ENCODE measurements around the gene SLC6A3. TPM values are rescaled to one million over a fixed set of nuclear protein-coding genes. Genes with fewer than 3 reads are reported as not detected.

The SLC6A3 gene
- total RNA-seq, 1 experiment from 2014 or later = 0.74 TPM

DNA sequence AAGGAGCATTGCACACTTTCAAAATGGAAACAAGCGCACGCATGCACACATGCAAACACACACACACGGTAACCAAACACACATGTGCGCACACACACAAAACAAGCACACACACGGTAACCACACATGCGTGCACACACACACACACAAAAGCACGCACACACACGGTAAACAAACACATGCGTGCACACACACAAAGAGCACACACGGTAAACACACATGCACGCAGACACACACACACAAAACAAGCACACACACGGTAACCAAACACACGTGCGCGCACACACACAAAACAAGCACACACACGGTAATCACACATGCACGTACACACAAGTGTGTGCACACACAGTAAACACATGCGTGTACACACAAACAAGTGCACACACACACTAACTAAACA is 19.3 kb upstream of the SLC6A3 start:
- CTCF ChIA-PET = no interaction called here

DNA sequence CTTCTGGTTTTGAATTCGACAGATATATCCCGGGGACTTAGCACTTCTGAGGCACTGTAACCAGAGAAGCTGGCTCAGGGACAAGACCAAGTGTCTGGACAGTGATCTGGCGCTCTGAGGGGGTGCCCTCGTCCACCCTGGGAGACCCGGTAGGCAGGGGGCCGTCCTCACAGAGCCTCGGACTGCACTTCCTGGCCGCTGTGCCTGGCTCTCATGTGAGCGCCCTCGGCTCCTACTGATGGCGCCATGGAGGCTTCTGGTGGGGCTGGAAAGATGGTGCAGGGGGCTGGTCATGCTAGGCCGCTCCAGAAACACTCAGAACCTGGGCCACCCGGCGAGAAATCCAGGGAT is 18.8 kb upstream of the SLC6A3 start:
- H3K4me1 Mint-ChIP-seq = no peaks in the 10 kb centered on the region; the same call in 1 of the 2 replicates
- H3K27ac Mint-ChIP-seq = no peak overlapping the region
- peaks cover 73% of the 10 kb centered on the region for H3K36me3 Mint-ChIP-seq
- ChIA-PET CTCF (no interaction called here), POLR2A (no interaction called here)
- H3K9me3 Mint-ChIP-seq = peaks cover 21% of the 10 kb centered on the region
- DNase-seq (ENCODE audit: low spot score) = peak; percentile 4
- ATAC-seq = no peak
- H3K4me3 Mint-ChIP-seq = no peak overlapping the region
- H3K27me3 Mint-ChIP-seq (ENCODE audit: low read depth) = no peaks in the 10 kb centered on the region
- TF ChIP-seq, protein P1, sequence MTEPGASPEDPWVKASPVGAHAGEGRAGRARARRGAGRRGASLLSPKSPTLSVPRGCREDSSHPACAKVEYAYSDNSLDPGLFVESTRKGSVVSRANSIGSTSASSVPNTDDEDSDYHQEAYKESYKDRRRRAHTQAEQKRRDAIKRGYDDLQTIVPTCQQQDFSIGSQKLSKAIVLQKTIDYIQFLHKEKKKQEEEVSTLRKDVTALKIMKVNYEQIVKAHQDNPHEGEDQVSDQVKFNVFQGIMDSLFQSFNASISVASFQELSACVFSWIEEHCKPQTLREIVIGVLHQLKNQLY (CRISPR knock-in tag; IDR thresholded peaks at IDR 0.05) = no peak
- TF ChIP-seq, protein P2, sequence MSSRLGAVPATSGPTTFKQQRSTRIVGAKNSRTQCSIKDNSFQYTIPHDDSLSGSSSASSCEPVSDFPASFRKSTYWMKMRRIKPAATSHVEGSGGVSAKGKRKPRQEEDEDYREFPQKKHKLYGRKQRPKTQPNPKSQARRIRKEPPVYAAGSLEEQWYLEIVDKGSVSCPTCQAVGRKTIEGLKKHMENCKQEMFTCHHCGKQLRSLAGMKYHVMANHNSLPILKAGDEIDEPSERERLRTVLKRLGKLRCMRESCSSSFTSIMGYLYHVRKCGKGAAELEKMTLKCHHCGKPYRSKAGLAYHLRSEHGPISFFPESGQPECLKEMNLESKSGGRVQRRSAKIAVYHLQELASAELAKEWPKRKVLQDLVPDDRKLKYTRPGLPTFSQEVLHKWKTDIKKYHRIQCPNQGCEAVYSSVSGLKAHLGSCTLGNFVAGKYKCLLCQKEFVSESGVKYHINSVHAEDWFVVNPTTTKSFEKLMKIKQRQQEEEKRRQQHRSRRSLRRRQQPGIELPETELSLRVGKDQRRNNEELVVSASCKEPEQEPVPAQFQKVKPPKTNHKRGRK (CRISPR knock-in tag; IDR thresholded peaks at IDR 0.05; ENCODE audit: borderline replicate concordance) = no peak
- TF ChIP-seq, protein P3, sequence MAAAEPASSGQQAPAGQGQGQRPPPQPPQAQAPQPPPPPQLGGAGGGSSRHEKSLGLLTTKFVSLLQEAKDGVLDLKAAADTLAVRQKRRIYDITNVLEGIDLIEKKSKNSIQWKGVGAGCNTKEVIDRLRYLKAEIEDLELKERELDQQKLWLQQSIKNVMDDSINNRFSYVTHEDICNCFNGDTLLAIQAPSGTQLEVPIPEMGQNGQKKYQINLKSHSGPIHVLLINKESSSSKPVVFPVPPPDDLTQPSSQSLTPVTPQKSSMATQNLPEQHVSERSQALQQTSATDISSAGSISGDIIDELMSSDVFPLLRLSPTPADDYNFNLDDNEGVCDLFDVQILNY (CRISPR knock-in tag; IDR thresholded peaks at IDR 0.05) = no peak
- TF ChIP-seq, protein P4, sequence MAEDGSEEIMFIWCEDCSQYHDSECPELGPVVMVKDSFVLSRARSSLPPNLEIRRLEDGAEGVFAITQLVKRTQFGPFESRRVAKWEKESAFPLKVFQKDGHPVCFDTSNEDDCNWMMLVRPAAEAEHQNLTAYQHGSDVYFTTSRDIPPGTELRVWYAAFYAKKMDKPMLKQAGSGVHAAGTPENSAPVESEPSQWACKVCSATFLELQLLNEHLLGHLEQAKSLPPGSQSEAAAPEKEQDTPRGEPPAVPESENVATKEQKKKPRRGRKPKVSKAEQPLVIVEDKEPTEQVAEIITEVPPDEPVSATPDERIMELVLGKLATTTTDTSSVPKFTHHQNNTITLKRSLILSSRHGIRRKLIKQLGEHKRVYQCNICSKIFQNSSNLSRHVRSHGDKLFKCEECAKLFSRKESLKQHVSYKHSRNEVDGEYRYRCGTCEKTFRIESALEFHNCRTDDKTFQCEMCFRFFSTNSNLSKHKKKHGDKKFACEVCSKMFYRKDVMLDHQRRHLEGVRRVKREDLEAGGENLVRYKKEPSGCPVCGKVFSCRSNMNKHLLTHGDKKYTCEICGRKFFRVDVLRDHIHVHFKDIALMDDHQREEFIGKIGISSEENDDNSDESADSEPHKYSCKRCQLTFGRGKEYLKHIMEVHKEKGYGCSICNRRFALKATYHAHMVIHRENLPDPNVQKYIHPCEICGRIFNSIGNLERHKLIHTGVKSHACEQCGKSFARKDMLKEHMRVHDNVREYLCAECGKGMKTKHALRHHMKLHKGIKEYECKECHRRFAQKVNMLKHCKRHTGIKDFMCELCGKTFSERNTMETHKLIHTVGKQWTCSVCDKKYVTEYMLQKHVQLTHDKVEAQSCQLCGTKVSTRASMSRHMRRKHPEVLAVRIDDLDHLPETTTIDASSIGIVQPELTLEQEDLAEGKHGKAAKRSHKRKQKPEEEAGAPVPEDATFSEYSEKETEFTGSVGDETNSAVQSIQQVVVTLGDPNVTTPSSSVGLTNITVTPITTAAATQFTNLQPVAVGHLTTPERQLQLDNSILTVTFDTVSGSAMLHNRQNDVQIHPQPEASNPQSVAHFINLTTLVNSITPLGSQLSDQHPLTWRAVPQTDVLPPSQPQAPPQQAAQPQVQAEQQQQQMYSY (CRISPR knock-in tag; IDR thresholded peaks at IDR 0.05) = no peak
- no peak for TF ChIP-seq NFATC4 (CRISPR knock-in tag; IDR thresholded peaks at IDR 0.05)
- TF ChIP-seq, protein P5, sequence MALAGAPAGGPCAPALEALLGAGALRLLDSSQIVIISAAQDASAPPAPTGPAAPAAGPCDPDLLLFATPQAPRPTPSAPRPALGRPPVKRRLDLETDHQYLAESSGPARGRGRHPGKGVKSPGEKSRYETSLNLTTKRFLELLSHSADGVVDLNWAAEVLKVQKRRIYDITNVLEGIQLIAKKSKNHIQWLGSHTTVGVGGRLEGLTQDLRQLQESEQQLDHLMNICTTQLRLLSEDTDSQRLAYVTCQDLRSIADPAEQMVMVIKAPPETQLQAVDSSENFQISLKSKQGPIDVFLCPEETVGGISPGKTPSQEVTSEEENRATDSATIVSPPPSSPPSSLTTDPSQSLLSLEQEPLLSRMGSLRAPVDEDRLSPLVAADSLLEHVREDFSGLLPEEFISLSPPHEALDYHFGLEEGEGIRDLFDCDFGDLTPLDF (CRISPR knock-in tag; IDR thresholded peaks at IDR 0.05) = no peak

More for the DNA sequence above, 19.3 kb upstream of the SLC6A3 start:
- POLR2A ChIA-PET = no interaction called here
- Mint-ChIP-seq H3K27ac (no peak overlapping the region), H3K4me1 (no peaks in the 10 kb centered on the region; the same call in 1 of the 2 replicates), H3K36me3 (peaks cover 73% of the 10 kb centered on the region), H3K27me3 (ENCODE audit: low read depth) (no peaks in the 10 kb centered on the region), H3K9me3 (peaks cover 21% of the 10 kb centered on the region), H3K4me3 (no peak overlapping the region)
- TF ChIP-seq MYBL2 (CRISPR knock-in tag; IDR thresholded peaks at IDR 0.05) = no peak
- no peak for TF ChIP-seq CREM (CRISPR knock-in tag; IDR thresholded peaks at IDR 0.05)
- TF ChIP-seq, protein P6, sequence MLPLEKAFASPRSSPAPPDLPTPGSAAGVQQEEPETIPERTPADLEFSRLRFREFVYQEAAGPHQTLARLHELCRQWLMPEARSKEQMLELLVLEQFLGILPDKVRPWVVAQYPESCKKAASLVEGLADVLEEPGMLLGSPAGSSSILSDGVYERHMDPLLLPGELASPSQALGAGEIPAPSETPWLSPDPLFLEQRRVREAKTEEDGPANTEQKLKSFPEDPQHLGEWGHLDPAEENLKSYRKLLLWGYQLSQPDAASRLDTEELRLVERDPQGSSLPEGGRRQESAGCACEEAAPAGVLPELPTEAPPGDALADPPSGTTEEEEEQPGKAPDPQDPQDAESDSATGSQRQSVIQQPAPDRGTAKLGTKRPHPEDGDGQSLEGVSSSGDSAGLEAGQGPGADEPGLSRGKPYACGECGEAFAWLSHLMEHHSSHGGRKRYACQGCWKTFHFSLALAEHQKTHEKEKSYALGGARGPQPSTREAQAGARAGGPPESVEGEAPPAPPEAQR (CRISPR knock-in tag; IDR thresholded peaks at IDR 0.05) = no peak
- TF ChIP-seq, protein P7, sequence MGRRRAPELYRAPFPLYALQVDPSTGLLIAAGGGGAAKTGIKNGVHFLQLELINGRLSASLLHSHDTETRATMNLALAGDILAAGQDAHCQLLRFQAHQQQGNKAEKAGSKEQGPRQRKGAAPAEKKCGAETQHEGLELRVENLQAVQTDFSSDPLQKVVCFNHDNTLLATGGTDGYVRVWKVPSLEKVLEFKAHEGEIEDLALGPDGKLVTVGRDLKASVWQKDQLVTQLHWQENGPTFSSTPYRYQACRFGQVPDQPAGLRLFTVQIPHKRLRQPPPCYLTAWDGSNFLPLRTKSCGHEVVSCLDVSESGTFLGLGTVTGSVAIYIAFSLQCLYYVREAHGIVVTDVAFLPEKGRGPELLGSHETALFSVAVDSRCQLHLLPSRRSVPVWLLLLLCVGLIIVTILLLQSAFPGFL (CRISPR knock-in tag; IDR thresholded peaks at IDR 0.05; ENCODE audit: borderline replicate concordance) = no peak
- TF ChIP-seq ESRRA (CRISPR knock-in tag; IDR thresholded peaks at IDR 0.05; ENCODE audit: borderline replicate concordance) = no peak
- TF ChIP-seq, protein P8, sequence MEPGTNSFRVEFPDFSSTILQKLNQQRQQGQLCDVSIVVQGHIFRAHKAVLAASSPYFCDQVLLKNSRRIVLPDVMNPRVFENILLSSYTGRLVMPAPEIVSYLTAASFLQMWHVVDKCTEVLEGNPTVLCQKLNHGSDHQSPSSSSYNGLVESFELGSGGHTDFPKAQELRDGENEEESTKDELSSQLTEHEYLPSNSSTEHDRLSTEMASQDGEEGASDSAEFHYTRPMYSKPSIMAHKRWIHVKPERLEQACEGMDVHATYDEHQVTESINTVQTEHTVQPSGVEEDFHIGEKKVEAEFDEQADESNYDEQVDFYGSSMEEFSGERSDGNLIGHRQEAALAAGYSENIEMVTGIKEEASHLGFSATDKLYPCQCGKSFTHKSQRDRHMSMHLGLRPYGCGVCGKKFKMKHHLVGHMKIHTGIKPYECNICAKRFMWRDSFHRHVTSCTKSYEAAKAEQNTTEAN (CRISPR knock-in tag; IDR thresholded peaks at IDR 0.05) = no peak
- no peak for TF ChIP-seq RELA (CRISPR knock-in tag; IDR thresholded peaks at IDR 0.05; ENCODE audit: borderline replicate concordance)
- TF ChIP-seq, protein P2 (CRISPR knock-in tag; IDR thresholded peaks at IDR 0.05; ENCODE audit: borderline replicate concordance) = no peak
- TF ChIP-seq, protein P9, sequence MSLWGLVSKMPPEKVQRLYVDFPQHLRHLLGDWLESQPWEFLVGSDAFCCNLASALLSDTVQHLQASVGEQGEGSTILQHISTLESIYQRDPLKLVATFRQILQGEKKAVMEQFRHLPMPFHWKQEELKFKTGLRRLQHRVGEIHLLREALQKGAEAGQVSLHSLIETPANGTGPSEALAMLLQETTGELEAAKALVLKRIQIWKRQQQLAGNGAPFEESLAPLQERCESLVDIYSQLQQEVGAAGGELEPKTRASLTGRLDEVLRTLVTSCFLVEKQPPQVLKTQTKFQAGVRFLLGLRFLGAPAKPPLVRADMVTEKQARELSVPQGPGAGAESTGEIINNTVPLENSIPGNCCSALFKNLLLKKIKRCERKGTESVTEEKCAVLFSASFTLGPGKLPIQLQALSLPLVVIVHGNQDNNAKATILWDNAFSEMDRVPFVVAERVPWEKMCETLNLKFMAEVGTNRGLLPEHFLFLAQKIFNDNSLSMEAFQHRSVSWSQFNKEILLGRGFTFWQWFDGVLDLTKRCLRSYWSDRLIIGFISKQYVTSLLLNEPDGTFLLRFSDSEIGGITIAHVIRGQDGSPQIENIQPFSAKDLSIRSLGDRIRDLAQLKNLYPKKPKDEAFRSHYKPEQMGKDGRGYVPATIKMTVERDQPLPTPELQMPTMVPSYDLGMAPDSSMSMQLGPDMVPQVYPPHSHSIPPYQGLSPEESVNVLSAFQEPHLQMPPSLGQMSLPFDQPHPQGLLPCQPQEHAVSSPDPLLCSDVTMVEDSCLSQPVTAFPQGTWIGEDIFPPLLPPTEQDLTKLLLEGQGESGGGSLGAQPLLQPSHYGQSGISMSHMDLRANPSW (CRISPR knock-in tag; conservative IDR thresholded peaks at IDR 0.05; ENCODE audit: low read depth) = no peak
- ATAC-seq = no peak
- DNase-seq (ENCODE audit: low spot score) = no peak
